Measurements from ENCODE around the gene URGCP.

The URGCP gene

DNA sequence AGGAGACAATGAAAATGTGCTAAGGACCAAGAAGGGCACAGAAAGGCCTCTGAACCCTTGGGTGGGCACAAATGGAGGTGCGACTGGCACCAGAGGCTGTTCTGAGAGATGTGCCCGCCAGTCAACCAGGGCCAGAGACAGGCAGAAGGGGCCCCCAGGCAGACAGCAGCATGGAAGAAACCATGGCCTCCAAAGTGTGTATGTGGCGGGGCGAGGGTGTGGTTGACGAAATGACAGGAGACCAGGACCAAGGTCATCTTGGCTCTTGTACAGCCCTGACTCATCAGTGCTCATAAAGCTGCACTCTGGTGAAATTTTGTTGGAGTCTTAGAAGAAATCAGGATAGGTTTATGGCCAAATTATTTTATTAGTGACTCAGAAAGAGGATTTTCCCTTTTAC, 33.1 kb downstream of the URGCP start:
- peak; percentile 74 for DNase-seq (ENCODE audit: insufficient read length, low spot score)
- no peak for FAIRE-seq
- TF ChIP-seq POLR2A (IDR thresholded peaks at IDR 0.05; ENCODE audit: low read depth, low read length) = no peak

DNA sequence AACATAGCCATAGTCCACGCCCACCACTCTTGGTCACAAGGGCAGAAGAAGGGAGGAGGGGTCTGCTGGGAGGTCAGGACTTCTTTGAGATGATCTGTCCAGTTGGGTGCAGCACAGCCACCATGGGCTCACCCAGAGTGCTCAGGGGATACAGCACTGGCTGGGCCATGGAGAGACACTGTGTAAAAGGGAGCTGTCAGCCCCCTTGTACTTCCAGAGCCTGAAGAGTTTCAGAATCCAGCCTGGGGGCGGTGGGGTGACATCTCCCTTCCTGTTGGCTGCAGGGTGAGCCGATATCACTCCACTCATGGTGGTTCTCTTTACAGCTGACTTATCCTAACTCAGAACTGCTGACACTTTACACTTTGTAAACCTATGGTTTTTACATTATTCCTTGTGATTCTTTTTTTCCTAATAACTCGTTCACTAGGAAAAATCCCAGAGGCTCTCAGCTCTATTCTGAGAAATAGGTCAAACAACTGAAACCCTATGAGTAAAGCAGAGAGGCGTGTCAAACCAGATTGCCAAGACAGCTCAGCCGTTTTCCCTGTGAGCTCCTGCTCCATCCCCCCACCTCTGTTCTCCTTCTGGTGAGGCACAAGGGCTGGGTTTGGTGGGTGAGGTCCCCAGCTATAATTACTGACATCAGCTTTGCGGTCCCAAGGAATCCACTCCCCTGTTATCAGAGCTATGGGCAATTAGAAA, 33.8 kb downstream of the URGCP start:
- FAIRE-seq = no peak
- peak; percentile 64 for DNase-seq (ENCODE audit: insufficient read length, low spot score)
- TF ChIP-seq POLR2A (IDR thresholded peaks at IDR 0.05; ENCODE audit: low read depth, low read length) = no peak

DNA sequence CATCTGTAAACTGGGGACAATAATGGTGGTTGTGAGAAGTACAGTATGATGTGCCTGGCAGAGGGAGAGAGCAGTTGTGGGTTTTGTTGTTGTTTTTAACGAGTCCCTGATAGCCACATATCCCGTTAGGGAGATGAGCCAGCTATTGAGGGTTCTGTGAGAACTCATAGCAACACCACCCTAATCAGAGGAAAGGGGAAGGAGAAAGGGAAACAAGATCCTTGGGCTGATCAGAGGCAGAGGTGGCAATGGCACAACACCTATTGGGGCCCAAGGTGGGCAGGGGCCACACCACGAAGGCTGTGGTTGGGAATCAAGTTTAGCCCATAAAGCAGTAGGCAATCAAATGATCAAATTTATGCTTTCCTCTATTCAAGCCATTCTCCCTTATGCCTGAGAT, 35.3 kb downstream of the URGCP start:
- no peak for TF ChIP-seq POLR2A (IDR thresholded peaks at IDR 0.05; ENCODE audit: low read depth, low read length)
- FAIRE-seq = no peak
- DNase-seq (ENCODE audit: insufficient read length, low spot score) = no peak

DNA sequence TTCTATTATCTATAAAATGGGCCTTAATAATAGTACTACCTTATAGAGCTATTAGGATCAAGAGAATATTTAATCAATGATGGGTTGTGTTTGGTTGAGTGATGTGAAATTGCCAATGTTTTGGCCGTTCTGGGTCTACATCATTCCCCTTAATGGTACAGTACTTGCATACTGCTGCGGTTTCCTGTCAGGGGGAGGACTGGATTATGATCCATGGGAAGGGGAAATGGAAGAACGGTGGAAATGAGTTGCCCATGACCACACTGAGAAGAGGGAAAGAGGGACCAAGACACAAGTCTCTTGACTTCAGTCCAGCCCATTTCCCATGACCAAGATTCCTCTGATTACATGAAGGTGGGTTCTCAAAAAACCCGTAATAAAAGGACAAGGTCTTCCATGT, 36.1 kb downstream of the URGCP start:
- TF ChIP-seq POLR2A (IDR thresholded peaks at IDR 0.05; ENCODE audit: low read depth, low read length) = no peak
- no peak for DNase-seq (ENCODE audit: insufficient read length, low spot score)
- FAIRE-seq = no peak

DNA sequence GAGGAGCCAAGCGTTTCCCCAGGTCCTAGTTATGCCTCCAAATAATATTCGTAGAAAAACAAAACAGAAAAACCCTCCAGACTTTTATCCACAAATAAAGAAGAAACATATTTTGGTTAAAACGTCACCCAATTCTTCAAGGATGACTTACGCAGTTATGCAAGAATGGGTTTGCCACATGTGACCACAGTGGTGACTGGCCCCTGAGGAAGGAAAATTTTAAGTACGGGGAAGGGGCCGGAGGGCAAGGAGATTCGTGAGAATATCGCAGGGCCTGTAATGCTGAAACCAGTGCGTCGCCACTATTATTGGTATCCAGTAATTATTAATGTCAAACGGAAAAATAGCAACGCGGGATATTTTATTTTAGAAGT, 36.5 kb downstream of the URGCP start:
- no peak for FAIRE-seq
- peak; percentile 76 for DNase-seq (ENCODE audit: insufficient read length, low spot score)
- TF ChIP-seq POLR2A (IDR thresholded peaks at IDR 0.05; ENCODE audit: low read depth, low read length) = no peak

DNA sequence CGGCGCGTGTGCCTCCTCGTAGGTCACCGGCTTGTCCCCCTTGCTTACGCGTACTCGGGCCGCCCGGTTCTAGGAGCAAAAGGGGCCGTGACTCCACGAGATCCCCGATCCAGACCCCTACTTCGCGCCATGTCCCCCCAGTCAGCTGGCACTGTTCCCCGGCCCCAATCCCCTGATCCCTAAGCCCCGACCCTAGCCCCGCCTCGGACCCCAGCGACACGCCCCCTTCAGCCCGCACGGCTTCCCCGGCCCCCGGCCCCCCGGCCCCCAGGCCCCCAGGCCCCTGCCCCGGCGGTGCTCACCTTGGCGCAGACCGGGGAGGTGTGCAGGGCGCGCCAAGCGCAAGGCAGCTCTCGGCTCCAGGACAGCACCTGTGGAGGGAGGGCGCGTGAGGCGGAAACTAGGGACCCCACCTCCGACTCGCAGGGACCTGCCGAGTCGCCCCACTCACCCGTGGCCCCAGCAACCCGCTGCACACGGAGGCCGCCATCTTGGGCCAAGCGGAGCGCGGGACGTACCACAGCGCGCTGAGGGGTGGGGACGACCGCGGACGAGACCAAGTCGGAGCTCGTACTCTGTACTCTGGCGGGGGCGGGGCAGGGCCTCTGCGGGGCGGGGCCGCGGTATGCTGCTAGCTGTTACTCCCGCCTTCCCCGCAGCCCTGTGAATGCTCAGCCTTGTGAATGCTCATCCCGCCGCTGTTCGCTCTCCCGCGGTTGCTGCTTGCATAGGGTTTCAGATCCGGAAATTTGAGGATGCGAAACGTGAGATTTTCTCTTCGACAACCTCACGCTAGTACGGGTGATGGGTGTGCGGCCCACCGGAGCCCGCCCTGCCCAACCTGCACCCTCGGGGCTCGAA, 37.2 kb downstream of the URGCP start, which contains the start of gene MRPS24:
Gene MRPS24 (minus strand): TSS at position 512 of the 861 bp plus-strand sequence. CDS start 22 bp downstream, at position 490.
- TF ChIP-seq POLR2A (IDR thresholded peaks at IDR 0.05; ENCODE audit: low read depth, low read length) = peak; percentile 98
- DNase-seq (ENCODE audit: insufficient read length, low spot score) (peak; percentile 98), FAIRE-seq (no peak)

DNA sequence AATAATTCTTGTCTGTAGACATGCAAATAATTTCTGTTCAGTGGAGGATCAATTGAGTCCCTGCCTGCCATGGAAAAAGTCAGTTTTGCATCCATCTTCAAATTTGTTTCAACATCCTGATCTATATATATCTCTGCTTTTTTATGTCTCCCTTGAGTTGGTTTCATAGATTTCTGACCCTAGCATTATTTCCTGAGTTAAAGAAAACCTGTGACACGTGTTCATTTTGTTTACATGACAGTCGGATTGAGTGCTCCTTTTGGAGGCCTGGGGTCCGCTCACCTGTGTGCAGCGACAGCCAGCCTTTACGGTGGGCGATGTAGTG, 37.8 kb downstream of the URGCP start:
- no peak for TF ChIP-seq POLR2A (IDR thresholded peaks at IDR 0.05; ENCODE audit: low read depth, low read length)
- FAIRE-seq (no peak), DNase-seq (ENCODE audit: insufficient read length, low spot score) (no peak)

DNA sequence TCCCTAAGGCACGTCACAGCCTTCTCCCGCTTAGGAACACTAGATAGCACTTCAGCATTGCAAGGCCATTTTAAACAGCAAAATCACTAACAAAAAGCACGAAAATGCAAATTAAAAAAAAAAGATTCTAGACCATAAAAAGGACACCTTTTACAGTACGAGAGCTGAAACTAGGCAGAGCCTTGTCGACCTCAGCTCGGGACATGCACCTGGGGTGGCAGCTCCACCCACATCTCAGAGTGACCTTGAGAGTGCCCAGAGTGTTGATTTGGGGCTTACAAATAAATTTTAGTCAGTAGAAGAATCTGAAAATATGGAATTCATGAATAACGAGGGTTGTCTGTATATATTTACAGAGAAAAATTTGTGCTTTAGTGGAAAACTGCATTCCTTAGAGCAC, 38.2 kb downstream of the URGCP start:
- FAIRE-seq = no peak
- no peak for DNase-seq (ENCODE audit: insufficient read length, low spot score)

DNA sequence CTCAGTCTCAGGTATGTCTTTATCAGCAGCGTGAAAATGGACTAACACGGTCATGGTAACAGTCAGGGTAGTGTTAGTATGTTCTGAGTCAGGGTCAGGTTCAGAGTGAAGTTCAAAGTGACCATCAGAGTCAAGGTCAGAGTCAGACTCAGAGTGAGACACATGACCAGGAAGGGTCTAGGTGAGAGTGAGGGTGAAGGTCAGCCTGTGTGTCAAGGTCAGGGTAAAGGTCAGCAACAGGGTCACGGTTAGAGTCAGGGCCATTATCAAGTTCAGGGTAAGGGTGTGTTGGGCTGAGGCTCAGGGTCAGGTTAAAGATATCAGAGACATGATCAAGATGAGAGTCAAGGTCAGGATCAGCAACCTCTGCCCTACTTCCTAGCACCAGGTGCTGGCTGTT, 41.1 kb downstream of the URGCP start:
- FAIRE-seq = no peak
- no peak for DNase-seq (ENCODE audit: insufficient read length, low spot score)
- no peak for TF ChIP-seq POLR2A (IDR thresholded peaks at IDR 0.05; ENCODE audit: low read depth, low read length)

More for the DNA sequence above, 38.2 kb downstream of the URGCP start:
- no peak for TF ChIP-seq POLR2A (IDR thresholded peaks at IDR 0.05; ENCODE audit: low read depth, low read length)

DNA sequence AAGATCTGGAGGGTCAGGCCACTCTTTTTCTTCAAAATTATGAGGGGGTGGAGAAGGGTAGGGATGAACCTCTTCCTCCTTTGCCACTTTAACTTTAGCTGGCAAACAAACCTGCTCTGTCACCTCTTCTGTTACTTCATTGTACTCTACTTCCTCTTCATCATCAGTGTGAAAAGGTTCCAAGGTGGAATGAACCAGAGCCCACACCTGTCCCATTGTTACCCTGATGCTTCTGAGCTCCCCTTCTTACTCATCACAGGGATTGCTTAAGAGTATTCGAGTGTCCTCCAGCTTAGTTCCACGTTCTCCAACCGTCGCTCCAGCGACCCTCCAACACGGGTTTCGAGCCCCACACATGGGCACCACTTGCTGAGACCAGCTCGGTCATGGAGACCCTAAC, 42.3 kb downstream of the URGCP start:
- TF ChIP-seq POLR2A (IDR thresholded peaks at IDR 0.05; ENCODE audit: low read depth, low read length) = no peak
- DNase-seq (ENCODE audit: insufficient read length, low spot score) = no peak
- no peak for FAIRE-seq

DNA sequence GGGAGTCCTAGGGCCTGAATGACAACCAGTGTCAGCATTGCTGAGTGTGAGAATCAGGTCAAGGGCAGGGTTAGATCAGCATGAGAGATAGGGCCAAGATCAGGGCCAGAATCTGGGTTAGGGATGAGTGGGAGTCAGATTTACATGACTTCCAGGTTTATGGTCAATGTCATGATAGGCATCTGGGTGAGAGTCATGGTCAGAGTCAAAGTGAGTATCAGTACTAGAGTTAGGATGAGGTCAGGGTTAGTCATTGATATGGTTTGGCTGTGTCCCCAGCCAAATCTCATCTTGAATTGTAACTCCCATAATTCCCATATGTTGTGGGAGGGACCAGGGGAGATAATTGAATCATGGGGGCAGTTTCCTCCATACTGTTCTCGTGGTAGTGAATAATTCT, 49.4 kb downstream of the URGCP start:
- TF ChIP-seq POLR2A (IDR thresholded peaks at IDR 0.05; ENCODE audit: low read depth, low read length) = no peak
- no peak for DNase-seq (ENCODE audit: insufficient read length, low spot score)
- no peak for FAIRE-seq

DNA sequence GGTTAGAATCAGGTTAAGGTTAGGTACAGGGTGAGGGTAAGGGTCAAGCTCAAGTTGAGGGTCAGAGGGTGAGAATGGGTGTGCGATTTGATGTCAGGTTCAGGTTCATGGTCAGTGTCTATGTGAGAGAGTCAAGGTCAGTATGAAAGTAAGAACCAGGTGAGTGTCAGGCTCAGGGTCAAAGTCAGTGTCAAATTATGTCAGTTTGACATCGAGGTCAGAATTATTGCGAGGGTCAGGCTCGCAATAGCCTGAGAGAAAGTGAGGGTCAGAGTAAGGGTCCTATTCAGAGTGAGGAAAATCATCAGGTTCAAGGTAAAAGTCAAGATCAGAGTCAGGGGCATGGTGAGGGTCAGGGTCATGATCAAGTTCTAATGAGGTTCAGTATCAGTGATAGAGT, 50.1 kb downstream of the URGCP start:
- TF ChIP-seq POLR2A (IDR thresholded peaks at IDR 0.05; ENCODE audit: low read depth, low read length) = no peak
- DNase-seq (ENCODE audit: insufficient read length, low spot score) = no peak
- FAIRE-seq = no peak

DNA sequence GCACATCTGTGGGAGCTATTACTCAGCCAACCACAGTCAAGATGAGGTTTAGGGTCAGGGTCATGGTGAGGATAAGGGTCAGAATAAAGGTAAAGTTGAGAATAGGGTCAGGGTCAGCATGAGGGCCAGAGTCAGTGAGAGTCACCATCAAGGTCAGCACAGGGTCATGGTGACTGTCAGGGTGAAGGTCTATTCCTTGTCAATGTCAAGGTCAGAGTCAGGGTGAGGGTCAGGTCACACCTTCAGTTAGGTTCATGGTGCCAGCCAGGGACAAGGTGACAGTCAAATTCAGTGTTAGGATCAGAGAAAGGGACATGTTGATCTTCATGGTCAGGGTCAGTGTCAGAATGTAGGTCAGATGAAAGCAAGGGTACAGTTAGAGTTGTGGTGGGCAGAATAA, 51.2 kb downstream of the URGCP start:
- no peak for FAIRE-seq
- no peak for DNase-seq (ENCODE audit: insufficient read length, low spot score)
- no peak for TF ChIP-seq POLR2A (IDR thresholded peaks at IDR 0.05; ENCODE audit: low read depth, low read length)

DNA sequence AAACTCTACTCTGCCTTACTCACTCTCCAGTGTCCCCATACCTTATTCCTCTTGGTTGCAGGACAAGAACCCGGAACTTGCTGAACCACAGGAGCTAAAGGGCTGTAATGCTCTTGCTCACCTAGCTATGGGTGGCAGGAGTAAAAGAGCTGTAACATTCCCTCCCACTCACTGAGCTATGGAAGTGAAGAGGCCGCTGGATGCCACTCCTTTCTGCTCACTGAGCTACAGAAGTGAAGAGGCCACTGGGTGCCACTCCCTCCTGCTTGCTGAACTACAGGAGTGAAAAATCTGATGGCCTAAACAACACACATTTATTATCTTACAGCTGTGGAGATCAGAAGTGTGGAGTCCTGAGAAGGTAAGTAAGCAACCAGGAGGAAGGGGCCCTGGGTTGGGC, 54.6 kb downstream of the URGCP start:
- TF ChIP-seq POLR2A (IDR thresholded peaks at IDR 0.05; ENCODE audit: low read depth, low read length) = no peak
- no peak for FAIRE-seq

More for the DNA sequence above, 54.6 kb downstream of the URGCP start:
- no peak for DNase-seq (ENCODE audit: insufficient read length, low spot score)
